HG03565 (cell line): ENCODE results near the gene KCNN3.
"Not testable (repeated sequence)": the region's sequence is repeated elsewhere in the genome, so short reads cannot be mapped to it uniquely, and the experiment has no call there.

Experiments
- ATAC-seq: cut with Tn5 transposase; IDR thresholded peaks from one replicate; pipeline ENCODE4 v1.9.1; 2021; ENCODE audit warnings: mild to moderate bottlenecking, moderate library complexity; ENCODE audit not compliant: unreplicated experiment

Gene KCNN3

GRCh38 chr1:154712166-154712810 lies 157.8 kb downstream of the KCNN3 start:
- no peak for ATAC-seq

DNA sequence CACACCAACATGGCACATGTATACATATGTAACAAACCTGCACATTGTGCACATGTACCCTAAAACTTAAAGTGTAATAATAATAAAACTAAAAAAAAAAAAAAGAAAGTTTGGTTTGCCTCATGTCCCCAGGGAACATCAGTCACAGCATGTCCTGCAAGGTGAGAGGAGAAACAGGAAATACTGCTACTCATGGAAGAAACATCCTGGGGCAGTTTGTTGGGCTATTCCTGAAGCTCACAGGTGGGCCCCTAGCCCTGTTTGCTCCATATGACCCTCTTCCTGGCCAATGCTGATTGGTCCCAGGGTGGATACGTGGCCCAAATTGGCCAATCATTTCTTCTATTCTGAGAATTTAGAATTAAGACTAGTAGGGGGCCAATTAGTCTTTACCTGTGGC lies 158.7 kb downstream of the KCNN3 start:
- ATAC-seq = no peak

GRCh38 chr1:154710106-154710505 lies 160.0 kb downstream of the KCNN3 start:
- no peak for ATAC-seq

GRCh38 chr1:154707901-154708463 lies 162.1 kb downstream of the KCNN3 start:
- no peak for ATAC-seq

- no peak for ATAC-seq
These were observed 163.2 kb downstream of the KCNN3 start for GRCh38 chr1:154706851-154707250.

GRCh38 chr1:154705544-154705943 lies 164.5 kb downstream of the KCNN3 start:
- no peak for ATAC-seq

- ATAC-seq = no peak
These were observed 166.9 kb downstream of the KCNN3 start for GRCh38 chr1:154703170-154703569.

- no peak for ATAC-seq
These were observed 171.6 kb downstream of the KCNN3 start for GRCh38 chr1:154698320-154699096.

DNA sequence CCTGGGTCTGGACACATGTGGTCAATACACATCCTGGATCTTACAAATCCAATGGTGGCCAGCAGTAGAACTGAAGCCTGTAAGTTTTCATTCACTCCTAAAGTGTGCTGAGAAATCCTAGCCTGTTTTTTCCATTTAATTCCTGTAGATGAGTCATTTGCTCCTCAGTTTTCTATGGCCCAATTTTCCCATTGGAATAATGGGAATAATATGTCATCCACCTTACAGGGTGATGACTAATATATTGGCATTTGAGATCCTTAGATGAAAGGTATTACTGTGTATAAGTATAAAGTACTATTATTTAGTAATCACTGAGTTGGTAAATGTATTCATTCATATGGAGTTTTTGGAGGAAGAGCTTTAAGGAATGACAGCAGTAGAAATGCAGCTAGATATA lies 172.4 kb downstream of the KCNN3 start:
- ATAC-seq = no peak

- ATAC-seq = no peak
These were observed 173.6 kb downstream of the KCNN3 start for GRCh38 chr1:154696456-154696855.

DNA sequence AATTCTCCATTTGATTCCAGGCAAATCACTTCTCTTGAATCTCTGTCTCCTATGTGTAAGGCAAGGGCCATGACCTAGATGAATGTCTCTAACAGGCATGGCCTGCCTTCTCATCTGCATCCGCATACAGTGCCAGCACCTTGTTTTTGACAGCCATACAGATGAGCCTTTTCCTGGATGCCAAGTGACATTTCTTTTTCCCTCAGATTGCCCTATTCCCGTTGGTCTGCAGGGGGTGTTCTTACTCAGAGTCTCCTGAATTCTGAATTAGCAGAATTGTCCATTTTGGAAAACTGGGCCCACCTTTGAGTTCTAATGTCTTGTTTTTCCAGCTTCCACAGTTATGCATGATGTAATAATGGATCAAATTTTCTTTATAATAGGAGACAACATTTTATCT lies 174.1 kb downstream of the KCNN3 start:
- no peak for ATAC-seq

DNA sequence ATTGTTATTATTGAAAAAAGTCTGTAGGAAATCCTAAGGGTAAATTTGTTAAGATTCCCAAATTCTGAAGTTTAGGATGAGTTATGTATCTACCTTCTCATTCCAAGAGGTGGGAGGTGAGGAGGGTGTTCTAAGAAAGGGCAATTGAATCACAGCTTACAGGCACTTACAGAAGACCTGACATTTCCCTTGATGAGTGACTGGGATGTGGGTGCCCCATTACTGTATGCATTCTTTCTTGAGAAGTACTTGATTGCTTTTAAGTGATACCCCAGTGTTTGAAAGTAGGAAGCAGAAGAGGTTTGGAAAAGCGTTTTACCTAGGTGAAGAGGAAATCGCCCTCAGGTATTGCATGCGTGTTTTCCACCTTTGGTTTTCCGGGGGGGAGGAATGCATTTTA lies 175.1 kb downstream of the KCNN3 start:
- no peak for ATAC-seq

DNA sequence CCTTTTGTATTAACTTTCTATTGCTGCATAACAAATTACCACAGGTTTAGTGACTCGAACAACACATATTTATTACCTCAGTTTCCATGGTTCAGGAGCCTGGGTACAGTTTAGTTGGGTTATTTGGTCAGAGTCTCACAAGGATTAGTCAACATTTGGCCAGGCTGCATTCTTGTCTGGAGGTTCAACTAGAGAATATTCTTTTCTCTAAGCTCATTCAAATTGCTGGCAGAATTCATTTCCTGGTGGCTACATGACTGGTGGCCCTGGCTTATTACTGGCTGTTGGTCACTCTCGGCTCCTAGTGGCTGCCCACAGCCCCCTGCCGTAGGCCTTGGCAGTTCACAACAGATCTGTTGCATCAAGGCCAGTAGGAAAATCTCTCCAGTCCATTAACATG lies 181.0 kb downstream of the KCNN3 start:
- ATAC-seq = no peak

- no peak for ATAC-seq
These were observed 183.6 kb downstream of the KCNN3 start for GRCh38 chr1:154686507-154686906.

DNA sequence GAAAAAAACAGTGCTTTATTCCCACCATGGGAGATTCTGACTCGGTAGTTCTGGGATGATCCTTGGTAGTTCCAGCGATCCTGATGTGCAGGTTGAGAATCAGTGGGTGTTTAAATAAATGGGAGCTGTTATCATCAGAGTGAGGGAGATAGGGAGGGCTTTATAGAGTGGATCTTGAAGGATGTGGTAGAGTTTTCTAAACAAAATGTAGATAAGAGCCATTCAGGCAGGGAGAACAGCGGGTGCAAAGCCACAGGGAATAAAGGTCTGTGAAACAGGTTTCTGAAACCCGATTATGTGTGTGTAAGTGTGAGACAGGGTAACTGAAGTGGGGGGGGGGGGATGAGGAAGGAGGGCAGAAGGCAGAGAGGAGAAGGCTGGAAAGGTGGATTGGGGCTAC lies 186.3 kb downstream of the KCNN3 start:
- ATAC-seq = no peak

DNA sequence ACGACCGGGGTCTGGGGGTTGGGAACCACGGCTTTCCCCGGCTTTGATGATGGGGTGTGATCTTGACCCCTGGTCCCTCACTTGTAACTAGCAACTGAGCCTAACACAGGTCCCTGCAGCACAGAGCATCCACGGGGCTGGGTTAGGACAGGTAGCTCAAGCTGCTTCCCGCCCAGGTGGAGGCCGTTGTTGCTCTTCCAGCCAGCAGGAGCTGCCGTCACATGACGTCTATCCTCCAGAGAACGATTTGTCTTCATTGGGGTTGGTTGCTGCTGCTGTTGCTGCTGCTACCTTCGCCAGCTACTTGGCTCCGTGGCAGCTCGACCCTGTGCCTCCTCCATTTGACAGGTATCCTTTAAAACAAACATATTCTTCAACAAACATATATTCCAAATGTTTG lies 187.8 kb downstream of the KCNN3 start:
- ATAC-seq = no peak

GRCh38 chr1:154677844-154678243 lies 192.2 kb downstream of the KCNN3 start:
- not testable (repeated sequence) for ATAC-seq

- not testable (repeated sequence) for ATAC-seq
These were observed 193.2 kb downstream of the KCNN3 start for GRCh38 chr1:154676847-154677246.

GRCh38 chr1:154674456-154674855 lies 195.6 kb downstream of the KCNN3 start:
- not testable (repeated sequence) for ATAC-seq

DNA sequence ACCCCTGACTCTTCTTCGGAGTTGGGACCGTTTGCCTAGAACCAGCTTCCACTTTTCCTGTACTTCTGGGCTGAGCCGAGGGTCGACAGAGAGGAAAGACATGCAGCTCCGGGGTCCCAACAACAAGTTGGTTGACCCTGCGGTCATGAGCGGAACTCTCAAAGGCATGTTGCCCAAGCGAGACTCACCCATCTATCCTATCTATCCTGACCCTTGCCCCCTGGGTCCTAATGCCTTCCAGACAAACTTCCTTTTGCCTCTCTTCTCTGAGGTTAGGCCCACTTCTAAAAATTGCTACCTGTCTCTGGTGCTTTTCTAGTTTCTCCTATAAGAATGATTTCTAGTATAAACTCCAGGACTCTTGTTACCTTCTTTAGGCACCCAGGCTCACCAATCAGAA lies 197.8 kb downstream of the KCNN3 start:
- ATAC-seq = not testable (repeated sequence)

GRCh38 chr1:154671412-154671811 lies 198.7 kb downstream of the KCNN3 start:
- ATAC-seq = not testable (repeated sequence)
